GM12891 (cell line): ENCODE measurements around the gene BPIFB6.

Experiments used
- POLR2A ChIP-seq: IDR thresholded peaks from 2 replicates; pipeline ENCODE4 v1.6.1; 2011; ENCODE audit warnings: low read depth, low read length, control low read depth
- POLR2AphosphoS5 ChIP-seq: IDR thresholded peaks from 2 replicates; pipeline ENCODE4 v1.6.1; 2011; ENCODE audit warnings: low read depth, low read length, control low read depth
- POU2F2 ChIP-seq: IDR thresholded peaks from 2 replicates; pipeline ENCODE4 v1.6.1; 2011; ENCODE audit warnings: low read depth, mild to moderate bottlenecking, control low read depth, low read length, moderate library complexity
- TAF1 ChIP-seq: IDR thresholded peaks from 2 replicates; pipeline ENCODE4 v1.6.1; 2011; ENCODE audit warnings: low read depth, low read length, control low read depth

DNA sequence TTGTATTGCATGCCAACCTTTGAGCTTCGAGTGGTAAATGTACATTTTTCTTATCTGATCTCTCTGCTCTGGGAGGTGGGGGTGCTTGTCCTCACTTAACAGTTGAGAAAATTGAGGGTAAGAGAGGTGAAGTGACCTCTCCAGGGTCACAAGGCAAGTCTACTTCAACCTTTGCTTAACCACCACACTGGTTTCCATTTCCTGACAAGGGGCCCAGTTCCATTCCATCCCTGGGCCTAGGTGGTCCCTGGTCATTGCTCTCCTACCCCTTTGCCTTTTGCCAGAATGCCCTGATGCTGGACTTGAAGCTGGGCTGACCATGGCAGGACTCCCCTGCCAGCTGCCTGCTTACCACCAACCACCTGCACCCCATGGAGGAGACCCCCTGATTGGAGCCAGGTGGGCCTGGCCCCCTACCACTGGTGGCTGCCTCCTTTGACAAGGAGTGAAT, 12.3 kb downstream of the BPIFB6 start:
- TF ChIP-seq POLR2AphosphoS5: no peak
- no peak for TF ChIP-seq POLR2A
- TF ChIP-seq TAF1: no peak
- TF ChIP-seq POU2F2: no peak
